ENCODE results near the gene ADGRB3.

GRCh38 chr6:68653074-68653705, 18.1 kb downstream of the ADGRB3 start:
- TF ChIP-seq, protein P1, sequence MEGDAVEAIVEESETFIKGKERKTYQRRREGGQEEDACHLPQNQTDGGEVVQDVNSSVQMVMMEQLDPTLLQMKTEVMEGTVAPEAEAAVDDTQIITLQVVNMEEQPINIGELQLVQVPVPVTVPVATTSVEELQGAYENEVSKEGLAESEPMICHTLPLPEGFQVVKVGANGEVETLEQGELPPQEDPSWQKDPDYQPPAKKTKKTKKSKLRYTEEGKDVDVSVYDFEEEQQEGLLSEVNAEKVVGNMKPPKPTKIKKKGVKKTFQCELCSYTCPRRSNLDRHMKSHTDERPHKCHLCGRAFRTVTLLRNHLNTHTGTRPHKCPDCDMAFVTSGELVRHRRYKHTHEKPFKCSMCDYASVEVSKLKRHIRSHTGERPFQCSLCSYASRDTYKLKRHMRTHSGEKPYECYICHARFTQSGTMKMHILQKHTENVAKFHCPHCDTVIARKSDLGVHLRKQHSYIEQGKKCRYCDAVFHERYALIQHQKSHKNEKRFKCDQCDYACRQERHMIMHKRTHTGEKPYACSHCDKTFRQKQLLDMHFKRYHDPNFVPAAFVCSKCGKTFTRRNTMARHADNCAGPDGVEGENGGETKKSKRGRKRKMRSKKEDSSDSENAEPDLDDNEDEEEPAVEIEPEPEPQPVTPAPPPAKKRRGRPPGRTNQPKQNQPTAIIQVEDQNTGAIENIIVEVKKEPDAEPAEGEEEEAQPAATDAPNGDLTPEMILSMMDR (IDR thresholded peaks at IDR 0.05), result no peak
- TF ChIP-seq FOSL2 (IDR thresholded peaks at IDR 0.05) (no peak), FOSL2 (CRISPR knock-in tag; IDR thresholded peaks at IDR 0.05) (no peak), SREBF2 (IDR thresholded peaks at IDR 0.05) (no peak), PHF8 (IDR thresholded peaks at IDR 0.05; ENCODE audit: borderline replicate concordance, low read depth) (no peak), JUN (IDR thresholded peaks at IDR 0.05) (no peak)

Measured in A549 (cell line).